Mesenteric fat pad (tissue), 1 donor: Measurements from ENCODE around the gene BCL2. TPM values are rescaled to one million over a fixed set of nuclear protein-coding genes. Genes with fewer than 3 reads are reported as not detected.

ENCODE experiments used
- DNase-seq: peaks from one replicate; pipeline ENCODE4 v3.0.0-alpha.2; 2020; ENCODE audit warnings: low spot score
- total RNA-seq: library from RNA; stranded (reverse); fragmentation: NEBNext Ultra II Directional; extraction: Animal tissue kit (Norgen Biotek cat#: 25700); gene quantifications from one replicate; pipeline ENCODE4 v1.2.1, GENCODE V29; 2021
- donor health status: DM: yes; HTN: yes; CAD: no.

Gene BCL2
- total RNA-seq, 1 donor from 2014 or later: 58.7 TPM

DNA sequence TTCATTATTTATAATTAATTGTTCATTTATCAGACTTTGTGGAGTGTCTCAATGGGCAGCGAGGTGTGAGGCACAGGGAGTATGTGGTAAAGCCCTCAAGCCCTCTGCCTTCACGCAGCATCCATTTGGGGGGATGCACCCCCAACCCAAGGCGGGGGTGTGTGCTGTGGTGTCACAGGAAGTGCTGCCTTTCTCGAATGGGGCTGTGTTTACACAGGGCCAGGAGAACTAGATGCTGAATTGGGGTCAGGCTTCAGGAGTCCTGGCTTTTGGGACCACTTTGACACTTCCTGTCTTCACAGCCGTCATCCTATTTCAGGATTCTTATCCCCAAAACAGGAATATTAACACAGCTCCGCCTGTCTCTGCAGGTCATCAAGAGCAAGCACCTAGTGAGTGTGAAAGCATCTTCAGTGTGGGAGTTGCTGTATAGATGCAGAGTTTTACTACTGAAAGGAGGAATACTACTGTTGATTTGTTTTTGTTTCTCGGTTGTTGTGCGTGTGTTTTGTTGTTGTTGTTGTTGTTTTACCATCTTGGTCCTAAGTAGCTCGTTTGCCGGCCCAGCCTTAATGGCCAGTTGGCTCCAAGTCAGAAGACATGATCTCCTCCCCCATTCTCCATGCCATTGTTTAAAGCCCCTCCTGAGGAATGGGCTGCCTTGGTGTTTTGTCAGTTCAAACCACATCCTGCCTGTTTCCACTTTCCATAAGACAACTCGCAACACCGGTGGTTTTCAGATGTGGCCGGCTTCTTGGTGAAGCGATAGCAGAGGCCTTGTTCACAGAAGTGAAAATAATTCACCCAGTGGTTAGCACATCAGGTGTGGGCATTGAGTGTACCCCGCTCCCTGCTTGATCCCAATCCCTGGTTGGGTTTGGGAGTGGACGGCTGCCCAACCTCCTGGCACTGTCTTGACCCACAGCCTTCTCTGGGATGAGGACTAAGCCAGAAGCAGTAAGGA, 221.3 kb downstream of the BCL2 start:
- DNase-seq: no peak

GRCh38 chr18:63097178-63097577, 222.4 kb downstream of the BCL2 start:
- DNase-seq: no peak

DNA sequence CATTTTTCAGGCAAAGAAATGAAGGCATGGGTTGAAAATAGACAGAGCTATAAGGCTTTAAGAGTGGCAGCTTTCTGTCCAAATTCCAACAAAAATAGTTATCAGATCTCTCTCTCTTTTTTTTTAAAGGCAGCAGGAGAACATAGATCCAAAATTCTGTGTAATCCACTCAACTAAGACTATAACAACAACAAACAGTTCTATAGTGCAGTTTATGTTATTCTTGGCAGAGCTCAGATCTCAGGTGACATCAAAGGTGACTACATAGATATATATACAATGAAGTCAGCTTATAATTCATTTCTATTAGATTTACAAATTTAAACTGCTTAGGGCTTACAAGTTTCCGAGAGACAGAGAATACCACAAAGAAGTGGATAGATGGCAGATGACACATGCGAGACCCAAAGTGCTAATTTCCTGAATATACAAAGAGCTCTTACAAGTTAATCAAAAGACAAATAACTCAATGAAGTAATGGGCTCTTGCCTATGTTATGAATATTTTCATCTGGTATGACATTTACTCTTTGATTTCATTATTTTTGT, 223.2 kb downstream of the BCL2 start:
- DNase-seq: no peak

- no peak for DNase-seq
Measured at GRCh38 chr18:63095768-63096167, 223.8 kb downstream of the BCL2 start.

- no peak for DNase-seq
Measured at GRCh38 chr18:63091671-63092364, 227.8 kb downstream of the BCL2 start.

- no peak for DNase-seq
Measured at GRCh38 chr18:63090334-63090733, 229.2 kb downstream of the BCL2 start.

DNA sequence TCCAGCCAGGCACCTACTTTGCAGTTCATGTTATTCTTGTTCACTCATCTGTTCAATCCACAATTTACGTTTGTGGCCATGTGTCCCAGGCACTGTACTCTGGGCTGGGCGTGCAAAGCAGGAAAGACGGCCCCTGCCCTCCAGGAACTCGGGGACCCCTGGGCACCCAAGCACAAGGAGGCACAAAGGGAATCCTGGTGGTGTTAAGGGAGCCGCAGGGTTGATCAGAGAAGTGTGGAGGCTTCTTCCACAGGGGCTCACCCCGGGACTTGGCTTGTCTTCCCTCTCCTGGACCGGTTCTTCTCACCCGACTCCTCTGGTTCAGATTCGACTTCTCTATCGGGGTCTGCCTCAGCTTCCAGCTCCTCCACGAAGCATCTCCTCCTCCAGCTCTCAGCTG, 230.5 kb downstream of the BCL2 start:
- DNase-seq: no peak

DNA sequence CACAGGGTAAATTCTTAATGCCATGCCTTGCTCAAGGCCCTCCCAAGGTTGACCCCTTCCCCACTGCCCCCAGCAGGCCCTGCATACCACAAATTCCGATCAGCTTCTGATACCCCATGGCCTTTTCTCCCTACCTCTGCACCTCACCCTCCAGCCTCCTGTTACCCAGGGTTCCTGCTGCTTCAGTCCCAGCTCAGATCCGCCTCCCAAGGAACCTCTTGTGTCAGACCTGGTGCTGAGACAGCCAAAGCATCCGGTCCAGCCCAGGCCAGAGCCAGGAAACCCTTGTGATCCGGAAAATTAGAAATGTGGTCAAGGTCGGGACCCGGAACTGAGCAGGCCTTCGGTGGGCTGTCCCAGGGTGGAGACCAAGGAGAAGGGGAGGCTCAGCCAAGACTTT, 231.3 kb downstream of the BCL2 start:
- DNase-seq: no peak

GRCh38 chr18:63087421-63088230, 231.9 kb downstream of the BCL2 start:
- DNase-seq: no peak

DNA sequence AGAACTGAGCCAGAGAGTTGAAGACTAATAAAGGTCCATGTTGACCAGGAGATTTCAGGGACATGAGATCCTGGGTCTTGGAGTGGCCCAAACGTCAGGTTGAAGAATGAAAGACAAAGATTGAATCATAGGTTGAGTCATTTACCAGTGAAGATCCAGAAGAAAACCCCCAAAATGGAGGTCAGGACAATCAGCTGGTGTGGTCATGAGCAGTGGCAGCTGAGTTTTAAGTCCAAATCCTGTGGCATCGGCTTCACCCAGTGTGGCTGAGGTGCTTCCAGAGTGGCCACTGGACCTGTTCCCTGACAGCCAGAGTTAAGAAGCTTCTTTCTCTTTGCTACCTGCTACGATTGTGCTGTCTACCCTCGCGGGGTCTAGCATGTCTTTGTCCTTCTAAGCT, 234.0 kb downstream of the BCL2 start:
- DNase-seq: no peak

DNA sequence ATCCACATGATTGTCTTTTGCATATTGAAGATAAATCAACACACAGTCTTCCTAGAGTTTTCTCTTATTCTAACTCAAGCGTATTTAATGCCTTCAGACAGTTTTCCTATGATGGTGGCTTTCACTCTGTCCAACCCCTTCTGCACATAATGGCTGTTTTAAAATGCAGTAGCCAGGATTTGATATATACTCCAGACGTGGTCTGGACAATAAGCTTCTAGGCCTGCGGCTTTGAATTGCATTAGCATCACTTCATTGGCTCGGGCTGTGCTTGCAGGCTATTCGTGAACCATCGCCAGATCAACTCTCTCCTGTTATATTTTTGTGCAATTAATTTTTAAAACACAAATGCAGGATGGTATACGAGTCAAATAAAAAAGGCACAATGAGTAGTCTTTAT, 235.3 kb downstream of the BCL2 start:
- DNase-seq: no peak

GRCh38 chr18:63083555-63083954, 236.0 kb downstream of the BCL2 start:
- DNase-seq: no peak

GRCh38 chr18:63083020-63083531, 236.5 kb downstream of the BCL2 start:
- no peak for DNase-seq

GRCh38 chr18:63082366-63083019, 237.1 kb downstream of the BCL2 start:
- DNase-seq: no peak

- DNase-seq: no peak
Measured at GRCh38 chr18:63079114-63079513, 240.5 kb downstream of the BCL2 start.

DNA sequence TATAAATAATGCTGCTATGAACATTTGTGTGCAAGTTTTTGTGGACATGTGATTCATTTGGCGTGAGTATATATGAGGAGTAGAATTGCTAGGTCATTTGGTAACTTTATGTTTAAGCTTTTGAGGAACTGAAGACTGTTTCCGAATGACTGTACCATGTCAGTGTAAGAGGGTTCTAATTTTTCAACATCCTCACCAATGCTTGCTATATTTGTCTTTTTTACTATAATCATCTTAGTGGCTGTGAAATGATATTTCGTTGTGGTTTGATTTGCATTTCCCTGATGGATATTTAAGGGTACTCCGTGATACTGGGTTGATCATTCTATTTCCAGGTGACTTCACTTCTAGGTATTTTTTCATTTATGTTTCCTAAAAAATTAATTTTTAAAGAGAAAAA, 241.1 kb downstream of the BCL2 start:
- DNase-seq: no peak

- DNase-seq: no peak
Measured at GRCh38 chr18:63074981-63075404, 244.6 kb downstream of the BCL2 start.

DNA sequence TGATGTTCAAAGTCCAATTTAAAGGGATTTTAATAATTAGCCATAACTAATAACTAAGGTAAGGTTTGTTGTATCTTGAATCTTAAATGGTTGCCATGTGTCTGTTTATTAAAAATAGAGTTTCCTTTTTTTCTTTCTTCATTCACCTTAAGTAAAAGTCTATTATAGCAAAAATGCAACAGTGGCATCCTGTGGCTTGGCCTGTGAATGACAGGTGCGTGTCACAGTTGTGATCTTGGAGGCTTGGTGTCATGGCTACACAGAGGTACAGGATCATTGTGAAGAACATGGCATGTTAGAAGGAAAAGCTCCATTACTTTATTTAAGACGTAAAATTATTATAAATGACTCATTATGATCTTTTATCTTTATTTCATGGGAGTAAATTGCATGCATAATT, 246.1 kb downstream of the BCL2 start:
- no peak for DNase-seq
